HG02943 (cell line): ENCODE data around the gene SYNGAP1.

Experiments used
- ATAC-seq: cut with Tn5 transposase; IDR thresholded peaks from one replicate; pipeline ENCODE4 v1.9.1; 2021; ENCODE audit warnings: mild to moderate bottlenecking, low read depth, moderate library complexity; ENCODE audit not compliant: unreplicated experiment

Gene SYNGAP1

DNA sequence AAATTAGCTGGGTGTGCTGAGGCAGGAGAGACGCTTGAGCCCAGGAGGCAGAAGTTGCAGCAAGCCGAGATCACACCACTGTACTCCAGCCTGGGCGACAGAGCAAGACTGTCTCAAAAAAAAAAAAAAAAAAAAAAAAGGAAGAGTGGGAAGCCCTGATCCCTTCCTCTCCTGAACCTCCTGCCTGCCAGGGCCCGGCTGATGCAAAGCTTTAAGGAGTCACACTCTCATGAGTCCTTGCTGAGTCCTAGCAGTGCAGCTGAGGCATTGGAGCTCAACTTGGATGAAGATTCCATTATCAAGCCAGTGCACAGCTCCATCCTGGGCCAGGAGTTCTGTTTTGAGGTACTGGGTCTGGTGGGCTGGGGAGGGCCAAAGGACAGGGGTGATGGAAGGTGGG lies 15.1 kb downstream of the SYNGAP1 start:
- no peak for ATAC-seq

DNA sequence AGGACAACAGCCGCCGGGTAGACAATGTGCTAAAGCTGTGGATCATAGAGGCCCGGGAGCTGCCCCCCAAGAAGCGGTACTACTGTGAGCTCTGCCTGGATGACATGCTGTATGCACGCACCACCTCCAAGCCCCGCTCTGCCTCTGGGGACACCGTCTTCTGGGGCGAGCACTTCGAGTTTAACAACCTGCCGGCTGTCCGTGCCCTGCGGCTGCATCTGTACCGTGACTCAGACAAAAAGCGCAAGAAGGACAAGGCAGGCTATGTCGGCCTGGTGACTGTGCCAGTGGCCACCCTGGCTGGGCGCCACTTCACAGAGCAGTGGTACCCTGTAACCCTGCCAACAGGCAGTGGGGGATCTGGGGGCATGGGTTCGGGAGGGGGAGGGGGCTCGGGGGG lies 17.8 kb downstream of the SYNGAP1 start:
- no peak for ATAC-seq

DNA sequence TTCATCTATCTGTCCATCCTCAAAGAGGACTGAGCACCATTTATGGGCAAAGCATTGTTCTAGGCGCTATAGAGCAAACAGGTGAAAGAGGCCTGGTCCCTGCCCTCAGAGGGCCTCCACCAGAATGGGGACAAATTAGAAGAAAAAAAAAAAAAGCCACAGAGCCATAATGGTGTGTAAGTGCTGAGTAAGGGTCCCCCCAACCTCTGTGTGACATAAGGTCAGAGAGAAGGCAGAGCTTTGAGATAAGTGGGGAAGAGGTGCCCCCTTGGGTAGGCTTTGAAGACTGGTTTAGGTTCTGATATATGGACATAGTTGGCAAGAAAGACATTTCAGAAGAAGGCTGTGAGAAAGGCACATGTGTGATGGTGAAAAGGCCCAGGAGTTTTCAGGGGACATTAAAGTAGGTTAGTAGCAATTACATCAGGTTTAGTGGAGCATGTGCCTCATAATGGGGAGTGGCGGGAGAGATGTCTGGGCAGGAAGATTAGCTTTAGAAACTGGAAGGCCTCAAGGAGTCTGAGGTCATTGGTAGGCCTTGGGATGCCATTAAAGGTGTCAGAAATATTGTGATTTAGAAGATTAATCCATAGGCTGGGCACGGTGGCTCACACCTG lies 19.2 kb downstream of the SYNGAP1 start:
- no peak for ATAC-seq

DNA sequence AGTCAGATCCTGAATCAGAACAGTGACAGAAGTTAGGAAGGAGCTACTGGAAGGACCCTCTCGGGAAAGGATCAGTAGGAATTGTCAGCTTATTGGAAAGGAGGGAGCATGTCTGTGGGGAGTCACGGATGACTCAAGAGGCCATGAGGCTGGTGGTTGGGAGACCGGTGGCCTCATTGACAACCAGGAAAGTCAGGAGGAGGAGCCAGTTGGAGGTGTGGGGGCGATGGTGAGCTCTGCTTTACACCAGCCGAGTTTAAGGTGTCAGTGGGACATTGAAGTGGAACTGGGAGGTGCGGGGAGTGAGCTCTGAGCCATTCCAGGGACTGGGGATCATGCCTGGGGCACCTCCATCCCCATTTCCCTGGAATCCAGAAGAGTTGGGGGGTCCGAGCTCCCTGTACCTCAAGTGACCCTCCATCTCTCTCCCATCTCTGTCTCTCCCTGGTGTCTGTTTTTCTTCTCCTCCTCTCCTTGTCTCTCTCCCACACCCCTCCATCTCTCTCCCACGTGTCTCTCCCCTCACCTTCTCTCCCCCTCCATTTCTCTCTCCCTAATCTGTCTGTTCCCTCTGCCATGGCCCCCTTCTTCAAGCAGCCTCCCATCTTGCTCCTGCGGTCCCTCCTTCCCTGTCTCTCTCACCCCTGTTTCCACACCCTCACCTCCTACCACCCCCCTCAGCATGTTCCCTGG lies 20.2 kb downstream of the SYNGAP1 start:
- no peak for ATAC-seq

DNA sequence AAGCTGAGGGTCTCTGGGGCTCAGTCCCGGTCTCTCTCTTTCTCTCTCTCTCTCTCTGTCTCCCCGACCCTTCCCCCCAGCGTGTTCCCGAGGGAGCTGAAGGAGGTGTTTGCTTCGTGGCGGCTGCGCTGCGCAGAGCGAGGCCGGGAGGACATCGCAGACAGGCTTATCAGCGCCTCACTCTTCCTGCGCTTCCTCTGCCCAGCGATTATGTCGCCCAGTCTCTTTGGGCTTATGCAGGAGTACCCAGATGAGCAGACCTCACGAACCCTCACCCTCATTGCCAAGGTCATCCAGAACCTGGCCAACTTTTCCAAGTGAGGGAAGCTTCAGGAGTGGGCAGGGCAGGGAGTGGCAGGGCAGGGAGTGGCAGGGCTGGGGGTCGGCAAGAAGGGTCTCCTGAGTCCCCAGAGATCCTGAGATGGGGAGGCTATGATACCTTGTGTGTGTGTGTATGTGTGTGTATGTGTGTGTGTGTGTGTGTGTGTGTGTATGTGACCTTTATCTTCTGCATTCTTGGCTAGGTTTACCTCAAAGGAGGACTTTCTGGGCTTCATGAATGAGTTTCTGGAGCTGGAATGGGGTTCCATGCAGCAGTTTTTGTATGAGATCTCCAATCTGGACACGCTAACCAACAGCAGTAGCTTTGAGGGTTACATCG lies 20.9 kb downstream of the SYNGAP1 start:
- no peak for ATAC-seq

DNA sequence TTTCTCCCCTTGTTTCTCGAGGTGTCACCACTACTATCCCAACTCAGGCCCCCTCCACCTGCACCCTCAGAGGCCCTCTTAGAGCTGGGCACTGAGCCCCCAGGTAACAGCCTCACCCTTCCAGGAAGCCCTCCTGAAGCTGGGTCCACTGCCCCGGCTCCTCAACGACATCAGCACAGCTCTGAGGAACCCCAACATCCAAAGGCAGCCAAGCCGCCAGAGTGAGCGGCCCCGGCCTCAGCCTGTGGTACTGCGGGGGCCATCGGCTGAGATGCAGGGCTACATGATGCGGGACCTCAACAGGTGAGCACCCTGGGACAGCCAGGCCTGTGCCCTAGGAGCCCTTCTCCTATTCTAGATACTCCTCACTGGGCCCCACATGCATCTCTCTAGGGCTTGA lies 21.6 kb downstream of the SYNGAP1 start:
- ATAC-seq, result no peak

DNA sequence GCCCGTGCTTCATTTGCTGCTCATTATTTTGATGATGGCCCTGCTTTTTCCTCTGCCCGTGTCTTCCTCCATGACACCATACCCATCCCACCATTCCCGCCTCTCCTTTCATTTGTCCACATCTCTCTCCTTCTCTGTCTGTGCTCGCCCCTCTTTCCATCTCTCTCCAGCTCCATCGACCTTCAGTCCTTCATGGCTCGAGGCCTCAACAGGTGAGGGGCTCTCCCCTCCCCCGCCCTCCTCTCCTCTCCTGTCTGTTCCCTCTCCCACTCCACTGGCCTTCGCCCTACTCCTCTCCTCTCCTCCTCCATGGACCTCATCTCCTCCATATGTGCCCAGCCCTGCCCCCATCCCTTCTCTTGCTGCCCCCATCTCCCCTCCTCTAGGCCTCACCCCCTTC lies 22.4 kb downstream of the SYNGAP1 start:
- no peak for ATAC-seq

DNA sequence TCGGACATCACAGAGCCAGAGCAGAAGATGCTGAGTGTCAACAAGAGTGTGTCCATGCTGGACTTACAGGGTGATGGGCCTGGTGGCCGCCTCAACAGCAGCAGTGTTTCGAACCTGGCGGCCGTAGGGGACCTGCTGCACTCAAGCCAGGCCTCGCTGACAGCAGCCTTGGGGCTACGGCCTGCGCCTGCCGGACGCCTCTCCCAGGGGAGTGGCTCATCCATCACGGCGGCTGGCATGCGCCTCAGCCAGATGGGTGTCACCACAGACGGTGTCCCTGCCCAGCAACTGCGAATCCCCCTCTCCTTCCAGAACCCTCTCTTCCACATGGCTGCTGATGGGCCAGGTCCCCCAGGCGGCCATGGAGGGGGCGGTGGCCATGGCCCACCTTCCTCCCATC lies 23.2 kb downstream of the SYNGAP1 start:
- no peak for ATAC-seq

DNA sequence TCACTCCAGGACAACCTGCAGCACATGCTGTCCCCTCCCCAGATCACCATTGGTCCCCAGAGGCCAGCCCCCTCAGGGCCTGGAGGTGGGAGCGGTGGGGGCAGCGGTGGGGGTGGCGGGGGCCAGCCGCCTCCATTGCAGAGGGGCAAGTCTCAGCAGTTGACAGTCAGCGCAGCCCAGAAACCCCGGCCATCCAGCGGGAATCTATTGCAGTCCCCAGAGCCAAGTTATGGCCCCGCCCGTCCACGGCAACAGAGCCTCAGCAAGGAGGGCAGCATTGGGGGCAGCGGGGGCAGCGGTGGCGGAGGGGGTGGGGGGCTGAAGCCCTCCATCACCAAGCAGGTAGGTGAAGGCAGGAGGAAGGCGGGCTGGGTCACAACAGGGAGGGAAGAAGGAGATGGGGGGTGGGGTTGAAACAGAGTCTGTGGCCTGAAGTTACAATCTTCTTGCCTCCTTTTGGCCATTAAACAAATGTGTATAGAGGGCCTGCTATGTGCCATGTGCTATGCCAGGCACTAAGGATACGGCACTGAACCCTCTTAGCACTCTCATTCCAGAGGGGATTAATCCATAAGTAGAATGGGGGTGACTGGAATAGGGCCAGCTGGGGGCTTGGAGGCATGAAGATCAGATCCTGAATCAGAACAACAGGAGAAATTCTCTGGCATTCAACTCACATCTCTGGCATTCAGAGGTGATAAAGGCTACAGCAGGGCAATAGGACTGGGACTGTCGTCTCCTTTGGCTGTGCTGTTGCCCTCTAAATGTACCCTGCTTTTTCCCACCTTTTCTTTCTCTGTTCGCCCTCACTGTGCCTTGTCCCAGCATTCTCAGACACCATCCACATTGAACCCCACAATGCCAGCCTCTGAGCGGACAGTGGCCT lies 24.0 kb downstream of the SYNGAP1 start:
- ATAC-seq, result no peak

DNA sequence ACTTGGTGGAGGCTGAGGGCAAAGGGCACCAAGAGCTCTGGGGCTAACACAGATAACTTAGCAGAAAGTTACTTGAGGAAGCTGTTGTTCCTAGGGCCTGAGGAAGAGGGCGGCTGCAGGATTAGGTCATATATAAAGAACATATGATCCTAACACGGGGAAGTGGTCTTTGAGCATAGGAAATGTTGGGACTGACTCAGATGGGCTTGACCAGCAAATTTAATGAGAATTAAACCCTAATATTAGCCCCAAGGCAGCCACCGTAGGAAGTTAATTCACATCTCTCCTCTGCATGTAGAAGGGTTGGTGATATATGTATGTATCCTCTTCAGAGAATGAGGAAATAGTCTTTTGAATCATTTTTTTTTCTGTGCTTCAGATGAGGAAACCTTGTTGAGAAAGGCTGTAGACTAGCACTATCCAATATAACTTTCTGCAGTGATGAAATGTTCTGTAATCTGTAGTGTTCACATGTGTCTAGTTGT lies 25.3 kb downstream of the SYNGAP1 start:
- ATAC-seq, result no peak

DNA sequence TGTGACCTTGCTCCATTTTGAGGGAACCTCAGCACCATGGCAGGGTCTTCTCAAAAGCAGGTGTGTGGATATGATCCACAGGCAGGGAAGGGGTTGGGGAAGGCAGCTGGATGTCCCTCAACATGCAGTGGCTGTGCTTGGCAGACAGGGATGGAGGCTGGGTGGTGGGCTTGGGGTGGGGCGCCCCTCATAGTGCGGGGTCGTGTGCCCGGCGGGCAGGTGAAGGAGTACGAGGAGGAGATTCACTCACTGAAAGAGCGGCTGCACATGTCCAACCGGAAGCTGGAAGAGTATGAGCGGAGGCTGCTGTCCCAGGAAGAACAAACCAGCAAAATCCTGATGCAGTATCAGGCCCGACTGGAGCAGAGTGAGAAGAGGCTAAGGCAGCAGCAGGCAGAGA lies 26.5 kb downstream of the SYNGAP1 start:
- ATAC-seq, result no peak

DNA sequence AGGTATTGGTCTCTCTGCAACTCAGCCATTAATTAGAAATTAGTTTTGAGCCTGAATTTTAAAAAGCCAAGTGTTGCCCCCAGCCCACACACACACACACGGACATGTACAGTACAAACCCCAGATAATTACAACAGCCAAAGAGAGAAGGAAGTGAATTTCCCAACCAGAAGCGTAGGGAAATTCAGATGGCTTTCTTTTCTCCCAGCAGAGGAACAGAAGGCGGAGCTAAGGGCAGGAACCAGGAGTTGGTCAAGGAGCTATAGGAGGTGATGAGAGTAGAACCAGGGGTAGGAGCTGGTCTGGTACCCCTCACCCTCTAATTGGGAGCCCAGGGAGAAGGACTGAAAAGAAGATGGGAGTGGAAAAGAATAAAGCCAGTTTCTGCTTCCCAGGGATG lies 30.6 kb downstream of the SYNGAP1 start:
- ATAC-seq, result no peak

DNA sequence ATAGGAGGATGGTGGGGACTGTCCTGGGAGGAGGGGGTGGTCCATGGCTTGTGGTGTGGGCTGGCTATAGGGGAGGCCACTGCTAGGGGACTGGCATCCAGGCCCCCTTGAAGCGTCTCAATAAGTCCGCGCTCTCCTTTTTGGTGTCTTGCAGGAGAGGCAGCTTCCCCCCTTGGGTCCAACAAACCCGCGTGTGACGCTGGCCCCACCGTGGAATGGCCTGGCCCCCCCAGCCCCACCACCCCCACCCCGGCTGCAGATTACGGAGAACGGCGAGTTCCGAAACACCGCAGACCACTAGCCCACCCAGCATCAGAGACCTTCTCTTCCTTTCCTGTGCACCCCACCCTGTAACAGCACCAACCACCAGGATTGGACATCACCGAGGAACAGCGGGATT lies 31.7 kb downstream of the SYNGAP1 start:
- no peak for ATAC-seq

DNA sequence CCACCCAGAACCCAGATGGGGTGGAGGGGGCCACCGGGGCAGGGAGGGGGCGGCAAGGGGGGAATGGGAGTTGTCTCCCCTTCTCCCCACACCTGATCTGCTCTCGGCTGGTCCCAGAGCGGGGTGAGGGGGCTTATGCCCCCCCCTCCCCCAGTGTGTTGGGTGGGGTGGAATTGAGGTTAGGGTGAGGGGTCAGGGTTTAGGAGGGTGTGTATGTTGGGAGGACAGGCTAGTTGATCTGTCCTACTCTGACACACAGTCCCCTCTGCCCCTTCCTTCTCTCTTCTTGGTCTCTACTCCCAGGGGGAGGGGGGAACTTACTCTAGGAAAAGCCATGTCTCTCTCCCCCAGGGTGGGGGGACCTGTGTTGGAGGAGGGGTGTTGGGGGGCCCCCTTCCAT lies 32.6 kb downstream of the SYNGAP1 start:
- ATAC-seq, result no peak

DNA sequence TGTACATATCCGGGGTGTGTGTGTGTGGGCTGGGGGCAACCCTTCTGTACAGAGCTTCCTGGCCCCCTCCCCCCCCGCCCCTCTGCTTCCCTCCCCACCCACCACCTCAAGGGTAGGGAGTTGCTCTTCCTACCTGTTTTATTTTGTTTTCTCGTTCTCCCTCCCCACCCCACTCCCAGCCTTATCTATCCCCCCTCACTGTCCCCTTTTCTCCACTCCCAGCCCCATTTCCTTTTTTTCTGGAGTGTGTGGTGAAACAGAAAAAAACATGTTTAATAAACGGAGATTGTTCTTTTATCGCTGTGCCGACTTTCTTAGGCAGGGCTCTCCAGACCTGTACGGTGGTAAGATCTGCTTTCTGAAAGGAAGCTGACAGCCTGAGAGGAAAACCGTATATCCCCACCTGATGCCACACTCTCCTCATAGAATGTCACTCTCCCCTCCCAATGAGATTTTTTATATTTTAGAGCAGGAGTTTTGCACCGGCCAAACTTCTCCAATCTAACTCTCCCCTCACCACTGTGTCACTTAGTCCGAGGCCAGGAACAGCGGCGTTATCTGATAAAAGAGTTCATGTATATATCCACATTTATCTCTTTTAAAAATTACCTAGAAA lies 33.6 kb downstream of the SYNGAP1 start:
- ATAC-seq, result no peak

DNA sequence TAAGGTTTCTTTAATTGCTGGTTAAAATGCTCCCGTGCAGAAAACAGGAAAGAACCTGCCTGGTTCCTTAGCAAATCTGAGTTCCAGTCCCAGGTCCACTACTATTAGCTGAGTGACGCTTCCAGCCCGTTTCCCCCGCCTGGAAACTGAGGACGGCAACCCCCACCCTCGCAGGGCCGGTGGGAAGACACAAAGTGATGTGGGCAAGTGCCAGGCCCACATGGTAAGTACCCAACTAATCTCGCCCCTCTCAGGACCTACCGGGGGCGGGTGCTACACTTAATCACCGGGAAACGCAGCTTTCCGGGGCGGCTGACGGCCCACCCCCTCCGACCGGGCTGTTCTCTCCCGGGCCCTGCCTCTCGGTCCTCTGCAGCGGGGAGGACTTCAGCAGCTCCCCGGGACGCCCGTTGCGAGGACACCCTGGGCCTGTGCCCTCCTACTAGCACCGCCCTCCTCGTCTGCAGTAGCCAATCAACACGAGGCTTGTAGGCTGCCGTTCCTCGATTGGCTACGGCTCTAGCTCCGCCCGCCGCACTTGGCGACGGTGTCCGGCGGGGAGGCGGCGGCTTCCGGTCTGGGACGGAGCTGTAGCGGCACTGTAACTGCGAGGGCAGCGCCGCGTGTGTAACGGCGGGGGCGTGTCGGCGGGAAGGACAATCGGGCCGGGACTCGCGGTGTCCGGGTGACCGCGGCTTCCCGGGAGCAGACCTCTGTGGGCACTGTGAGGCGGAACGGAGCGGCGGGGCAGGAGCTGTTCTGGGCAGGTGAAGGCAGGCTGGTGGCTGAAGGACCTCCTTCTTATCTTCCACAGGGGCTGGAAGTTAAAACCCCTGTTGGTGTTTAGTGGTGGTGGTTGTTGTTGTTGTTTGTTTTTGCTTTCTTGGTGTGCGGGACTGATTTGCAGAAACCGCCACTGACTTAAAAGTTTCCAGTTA lies 34.4 kb downstream of the SYNGAP1 start, which contains the start of gene ZBTB9:
ZBTB9 (plus strand) TSS at position 568 of the 938 bp plus-strand sequence. CDS start 525 bp downstream, outside the sequence.
- peak; percentile 91 for ATAC-seq

DNA sequence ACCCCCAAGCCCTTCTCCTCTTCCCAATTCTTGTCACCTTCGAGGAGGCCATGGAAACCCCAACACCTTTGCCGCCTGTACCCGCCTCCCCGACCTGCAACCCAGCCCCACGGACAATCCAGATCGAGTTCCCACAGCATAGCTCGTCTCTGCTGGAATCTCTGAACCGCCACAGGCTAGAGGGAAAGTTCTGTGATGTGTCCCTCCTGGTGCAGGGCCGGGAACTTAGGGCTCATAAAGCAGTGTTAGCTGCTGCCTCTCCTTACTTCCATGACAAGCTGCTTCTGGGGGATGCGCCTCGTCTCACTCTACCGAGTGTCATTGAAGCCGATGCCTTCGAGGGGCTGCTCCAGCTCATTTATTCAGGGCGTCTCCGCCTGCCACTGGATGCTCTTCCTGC lies 35.2 kb downstream of the SYNGAP1 start:
- ATAC-seq, result no peak

DNA sequence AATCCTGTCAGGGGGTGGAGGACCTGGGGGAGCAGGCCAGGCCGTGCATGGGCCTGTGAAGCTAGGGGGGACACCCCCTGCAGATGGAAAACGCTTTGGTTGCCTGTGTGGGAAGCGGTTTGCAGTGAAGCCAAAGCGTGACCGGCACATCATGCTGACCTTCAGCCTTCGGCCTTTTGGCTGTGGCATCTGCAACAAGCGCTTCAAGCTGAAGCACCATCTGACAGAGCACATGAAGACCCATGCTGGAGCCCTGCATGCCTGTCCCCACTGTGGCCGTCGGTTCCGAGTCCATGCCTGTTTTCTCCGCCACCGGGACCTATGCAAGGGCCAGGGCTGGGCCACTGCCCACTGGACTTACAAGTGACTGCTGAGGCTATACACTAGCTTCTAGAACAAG lies 36.3 kb downstream of the SYNGAP1 start:
- no peak for ATAC-seq

DNA sequence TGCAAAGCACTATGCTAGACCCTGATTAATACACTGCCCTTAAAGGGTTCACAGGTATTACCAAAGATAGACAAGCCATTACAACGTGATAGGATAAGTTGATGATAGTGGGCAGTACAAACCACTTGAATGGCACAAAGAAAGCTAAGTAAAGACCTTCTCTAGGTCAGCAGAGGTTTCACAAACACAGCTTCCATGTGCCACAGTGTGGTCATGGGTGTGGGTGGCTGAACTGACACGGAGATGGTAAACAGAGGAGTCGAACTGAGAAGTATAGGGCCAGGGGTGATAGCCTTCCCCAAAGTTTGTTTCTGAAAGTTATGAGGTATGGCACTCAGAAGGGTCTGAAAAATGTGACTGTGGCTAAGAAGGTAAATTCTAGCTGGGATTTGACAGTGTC lies 38.8 kb downstream of the SYNGAP1 start:
- ATAC-seq, result no peak
